GM03348 (cell line): Measurements from ENCODE around the gene OSTN.
"Not testable (repeated sequence)": the region's sequence is repeated elsewhere in the genome, so short reads cannot be mapped to it uniquely, and the experiment has no call there.

Experiments used
- DNase-seq: peaks from one replicate; pipeline ENCODE4 v3.0.0; 2012; ENCODE audit warnings: low spot score

OSTN gene

GRCh38 chr3:191268737-191269136 is 69.7 kb downstream of the OSTN start:
- no peak for DNase-seq

GRCh38 chr3:191269289-191270085 is 70.4 kb downstream of the OSTN start:
- DNase-seq, result no peak

- DNase-seq, result not testable (repeated sequence)
Measured at GRCh38 chr3:191275244-191275643, 76.2 kb downstream of the OSTN start.

GRCh38 chr3:191275751-191276150 is 76.7 kb downstream of the OSTN start:
- no peak for DNase-seq

GRCh38 chr3:191280111-191280510 is 81.1 kb downstream of the OSTN start:
- DNase-seq, result no peak

- no peak for DNase-seq
Measured at GRCh38 chr3:191280882-191281281, 81.8 kb downstream of the OSTN start.

GRCh38 chr3:191282251-191283185 is 83.5 kb downstream of the OSTN start:
- DNase-seq, result peak; percentile 14

GRCh38 chr3:191283400-191283799 is 84.4 kb downstream of the OSTN start:
- no peak for DNase-seq

- DNase-seq, result peak; percentile 17
Measured at GRCh38 chr3:191290311-191291025, 91.4 kb downstream of the OSTN start.

- DNase-seq, result no peak
Measured at GRCh38 chr3:191292243-191293015, 93.4 kb downstream of the OSTN start.

GRCh38 chr3:191294291-191294690 is 95.2 kb downstream of the OSTN start:
- no peak for DNase-seq

GRCh38 chr3:191296041-191296541 is 97.0 kb downstream of the OSTN start:
- no peak for DNase-seq

GRCh38 chr3:191298846-191299245 is 99.8 kb downstream of the OSTN start:
- DNase-seq, result no peak

- DNase-seq, result no peak
Measured at GRCh38 chr3:191300422-191300821, 101.4 kb downstream of the OSTN start.

GRCh38 chr3:191301017-191301416 is 102.0 kb downstream of the OSTN start:
- DNase-seq, result no peak

GRCh38 chr3:191301782-191302411 is 102.9 kb downstream of the OSTN start:
- DNase-seq, result no peak

- DNase-seq, result no peak
Measured at GRCh38 chr3:191302451-191302850, 103.4 kb downstream of the OSTN start.

GRCh38 chr3:191303596-191303995 is 104.6 kb downstream of the OSTN start:
- DNase-seq, result no peak

- DNase-seq, result no peak
Measured at GRCh38 chr3:191306428-191306827, 107.4 kb downstream of the OSTN start.

- no peak for DNase-seq
Measured at GRCh38 chr3:191307341-191307740, 108.3 kb downstream of the OSTN start.

- DNase-seq, result no peak
Measured at GRCh38 chr3:191313296-191313695, 114.3 kb downstream of the OSTN start.
